Heart right ventricle (tissue), 16 donors: ENCODE data around the gene PITPNB. TPM values are rescaled to one million over a fixed set of nuclear protein-coding genes. Genes with fewer than 3 reads are reported as not detected.
A peak's percentile ranks its signal among the peaks of the same experiment; 100 is the strongest.

ENCODE experiments used
- ATAC-seq, 8 donors: fragments of 200-7000 bp; cut with Tn5 transposase; one replicate each; pipeline ENCODE4 v1.9.1; 2020; ENCODE audit warnings: mild to moderate bottlenecking in 8 of 8, moderate library complexity in 8 of 8, moderate number of reproducible peaks in 1 of 8
- DNase-seq, 2 donors: peaks; one replicate each; pipeline ENCODE4 v3.0.0-alpha.2; 2020
- H3K27ac ChIP-seq, 10 donors: fragments of 200-600 bp; sonication (generic) in 2 of 10; one replicate each; pipeline versions ENCODE4 v1.5.0 to v1.8.0; 2020 to 2022; ENCODE audit warnings: mild to moderate bottlenecking in 3 of 10
- H3K27me3 ChIP-seq, 7 donors: fragments of 200-600 bp; one replicate each; pipeline ENCODE4 v1.8.0; 2021 to 2022; ENCODE audit warnings: mild to moderate bottlenecking in 2 of 7
- H3K36me3 ChIP-seq, 9 donors: fragments of 200-600 bp; sonication (generic) in 1 of 9; one replicate each; pipeline versions ENCODE4 v1.5.0 to v1.8.0; 2020 to 2022; ENCODE audit warnings: mild to moderate bottlenecking in 2 of 9
- H3K4me1 ChIP-seq, 9 donors: fragments of 200-600 bp; sonication (generic) in 1 of 9; one replicate each; pipeline versions ENCODE4 v1.5.0 to v1.8.0; 2020 to 2022; ENCODE audit warnings: mild to moderate bottlenecking in 4 of 9
- H3K4me3 ChIP-seq, 10 donors: fragments of 200-600 bp; sonication (generic) in 2 of 10; one replicate each; pipeline versions ENCODE4 v1.5.0 to v1.8.0; 2020 to 2022; ENCODE audit warnings: mild to moderate bottlenecking in 7 of 10, moderate library complexity in 2 of 10
- H3K9me3 ChIP-seq, 11 donors: fragments of 200-600 bp in 10 of 11; sonication (generic) in 2 of 11; one replicate each; pipeline versions ENCODE4 v1.5.0 to v1.8.0; 2013 to 2022; ENCODE audit warnings: mild to moderate bottlenecking in 2 of 11, control low read depth in 1 of 11, moderate library complexity in 1 of 11
- WGBS, 2 donors: extraction: QIAGEN DNeasy Blood & Tissue Kit; methylation state at CpG; one replicate each; pipeline ENCODE4 v1.1.7; 2013; ENCODE audit warnings: inconsistent platforms in 1 of 2; 5-methylcytosine and 5-hydroxymethylcytosine counted together
- intact Hi-C, 10 donors: fragments of 100-400 bp; cut with DNase I; formaldehyde crosslinking; loops; one replicate each; pipeline versions ENCODE4 v1.11.1 to v1.14.2; 2022
- polyA plus RNA-seq, 2 donors: library from polyadenylated mRNA; stranded (reverse); fragments of 200-250 nt; gene quantifications; one replicate each; pipeline ENCODE4 v1.2.3, GENCODE V29; 2013
- total RNA-seq, 10 donors: library from RNA; stranded (reverse); fragmentation: NEBNext Ultra II Directional in 3 of 10; extraction: Animal tissue kit (Norgen Biotek cat#: 25700) in 3 of 10; gene quantifications; one replicate each; pipeline versions ENCODE4 v1.2.1 to v1.2.4, GENCODE V29; 2021 to 2023
- TF ChIP-seq, protein P1 (sequence below), 9 donors: fragments of 200-600 bp; sonication (generic) in 2 of 9; IDR thresholded peaks; one replicate each; pipeline versions ENCODE4 v1.5.0 to v1.8.0; 2021 to 2022; ENCODE audit warnings: antibody characterized with exemption in 9 of 9, mild to moderate bottlenecking in 5 of 9, moderate library complexity in 1 of 9
- donor health status: Arrhythmogenic right ventricular cardiomyopathy.
- donor health status: ischemic (EF 13 %, LVEDD 7.1; RV severe dilation, severe dysfunction).
- donor health status: healthy with polysubstance abuse.
- donor health status: DM: no; HTN: yes; CAD: no.
- donor health status: DM: no; HTN: no; CAD: no.
- donor health status: ischemic (EF 25% LVEDD 6.9; RV normal size, moderate dysfunction).
- donor health status: ischemic (EF 25% LVEDD 5.7; RV mildly dilated, moderate dysfunction).
- donor health status: healthy.
- donor health status: DM: yes; HTN: yes; CAD: no.
- donor health status: Ischemic cardiomyopathy.
- donor health status: ischemic (EF 35%, LVEDD 5.7; RV mildly dilated, moderate dysfunction).
- donor health status: nonischemic (EF 11% LVEDD 7.7; RV severe dilation, severe dysfunction).
- donor health status: DM: yes; HTN: yes; CAD: no.
- donor health status: PGD.
- donor health status: ischemic (EF 29% LVEDD 5.4; RV normal size, mild dysfunction).
- donor health status: nonischemic (EF 23%, LVEDD 6.1; RV moderate dilation, normal function).

Gene PITPNB
- total and polyA plus RNA-seq, 12 donors = 16.0 to 78.3 (median 58.1) TPM

DNA sequence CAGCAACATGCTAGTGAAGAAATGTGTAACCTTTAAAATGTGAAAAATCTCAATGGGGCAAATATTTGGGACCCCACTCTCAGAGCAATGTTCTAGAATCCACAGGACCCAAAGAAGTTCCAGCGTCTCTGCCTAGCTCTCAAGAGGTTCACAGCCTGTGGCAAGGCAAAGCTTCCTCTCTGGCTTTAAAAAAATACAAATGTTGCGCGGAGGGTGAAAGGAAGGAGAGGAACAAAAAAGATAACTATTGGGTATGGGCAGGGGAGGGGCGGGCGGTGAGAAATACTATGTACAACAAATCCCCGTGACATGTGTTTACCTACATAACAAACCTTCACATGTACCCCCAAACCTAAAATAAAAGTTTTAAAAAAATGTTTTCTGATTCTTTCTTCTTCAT, 53.6 kb downstream of the PITPNB start:
- ATAC-seq (no peak), DNase-seq (no peak)
- WGBS, 2 donors = 81 to 87% methylated on average over 6 of the region's 6 CpGs
- intact Hi-C loops = no loop called here
- H3K36me3 ChIP-seq = peaks cover 0 to 57% (median 0%) of the 10 kb centered on the region in 9 donors
- H3K9me3 ChIP-seq = no peaks in the 10 kb centered on the region
- H3K4me1 ChIP-seq = peaks cover 15 to 60% (median 45%) of the 10 kb centered on the region in 9 donors
- no peak overlapping the region for H3K4me3 ChIP-seq
- TF ChIP-seq, protein P1, sequence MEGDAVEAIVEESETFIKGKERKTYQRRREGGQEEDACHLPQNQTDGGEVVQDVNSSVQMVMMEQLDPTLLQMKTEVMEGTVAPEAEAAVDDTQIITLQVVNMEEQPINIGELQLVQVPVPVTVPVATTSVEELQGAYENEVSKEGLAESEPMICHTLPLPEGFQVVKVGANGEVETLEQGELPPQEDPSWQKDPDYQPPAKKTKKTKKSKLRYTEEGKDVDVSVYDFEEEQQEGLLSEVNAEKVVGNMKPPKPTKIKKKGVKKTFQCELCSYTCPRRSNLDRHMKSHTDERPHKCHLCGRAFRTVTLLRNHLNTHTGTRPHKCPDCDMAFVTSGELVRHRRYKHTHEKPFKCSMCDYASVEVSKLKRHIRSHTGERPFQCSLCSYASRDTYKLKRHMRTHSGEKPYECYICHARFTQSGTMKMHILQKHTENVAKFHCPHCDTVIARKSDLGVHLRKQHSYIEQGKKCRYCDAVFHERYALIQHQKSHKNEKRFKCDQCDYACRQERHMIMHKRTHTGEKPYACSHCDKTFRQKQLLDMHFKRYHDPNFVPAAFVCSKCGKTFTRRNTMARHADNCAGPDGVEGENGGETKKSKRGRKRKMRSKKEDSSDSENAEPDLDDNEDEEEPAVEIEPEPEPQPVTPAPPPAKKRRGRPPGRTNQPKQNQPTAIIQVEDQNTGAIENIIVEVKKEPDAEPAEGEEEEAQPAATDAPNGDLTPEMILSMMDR (IDR thresholded peaks at IDR 0.05) = no peak
- peak overlapping the region in 8 of 10 donors; percentile 5 to 79 (median 64) for H3K27ac ChIP-seq
- H3K27me3 ChIP-seq = no peaks in the 10 kb centered on the region

DNA sequence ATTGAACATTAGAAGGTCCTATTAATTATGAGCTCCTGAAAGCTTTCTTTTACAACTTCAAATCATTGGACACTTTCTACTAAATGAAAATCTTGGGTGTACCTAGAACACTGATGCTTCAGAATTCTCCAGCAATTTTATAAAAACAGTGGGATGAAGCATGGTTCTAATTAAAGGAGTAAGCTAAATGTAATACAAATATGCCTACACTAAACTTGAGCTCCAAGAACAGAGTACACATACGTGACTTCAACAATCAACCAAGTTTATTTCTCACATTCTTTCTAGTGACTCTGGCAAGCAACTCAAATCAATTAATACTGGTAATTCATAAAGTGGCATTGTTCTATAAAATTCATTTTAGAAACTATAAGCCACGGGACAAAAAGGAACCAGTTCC, 55.5 kb downstream of the PITPNB start:
- TF ChIP-seq, protein P1 (IDR thresholded peaks at IDR 0.05) = no peak
- 90% methylated on average over 2 of the region's 2 CpGs for WGBS, 2 donors
- DNase-seq (no peak), ATAC-seq (no peak)
- intact Hi-C loops = no loop called here
- Histone ChIP-seq H3K9me3 (no peaks in the 10 kb centered on the region), H3K27me3 (no peaks in the 10 kb centered on the region), H3K27ac (no peak overlapping the region), H3K4me1 (peaks cover 12 to 64% (median 47%) of the 10 kb centered on the region in 9 donors), H3K4me3 (no peak overlapping the region), H3K36me3 (peaks cover 0 to 60% (median 8%) of the 10 kb centered on the region in 9 donors)

DNA sequence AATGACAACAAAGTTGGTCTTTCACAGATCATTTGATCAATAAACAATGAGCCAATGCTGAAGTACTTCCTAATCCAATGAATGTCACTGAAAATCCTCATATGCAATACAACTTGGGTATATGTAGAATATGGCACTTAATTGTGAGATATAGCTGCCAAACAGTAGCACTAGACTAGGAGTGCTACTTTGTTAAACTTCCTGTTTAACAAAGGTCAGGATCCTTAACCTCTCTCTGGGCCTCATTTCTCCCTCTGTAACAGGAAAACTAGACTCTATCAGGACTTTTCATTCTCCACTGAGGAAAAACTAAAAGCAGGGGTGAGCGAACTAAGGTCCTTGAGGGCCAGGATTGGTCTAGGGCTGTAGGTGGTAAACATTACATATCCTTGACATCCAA, 56.1 kb downstream of the PITPNB start:
- DNase-seq (no peak), ATAC-seq (no peak)
- peak overlapping the region in 1 of 10 donors; percentile 23 for H3K27ac ChIP-seq
- peaks cover 0 to 65% (median 12%) of the 10 kb centered on the region in 9 donors for H3K36me3 ChIP-seq
- WGBS, 2 donors = 76 to 85% methylated on average over 1 of the region's 1 CpG
- intact Hi-C loops = no loop called here
- no peaks in the 10 kb centered on the region for H3K9me3 ChIP-seq
- TF ChIP-seq, protein P1 (IDR thresholded peaks at IDR 0.05) = no peak
- H3K27me3 ChIP-seq = no peaks in the 10 kb centered on the region
- peaks cover 7 to 60% (median 41%) of the 10 kb centered on the region in 9 donors for H3K4me1 ChIP-seq
- no peak overlapping the region for H3K4me3 ChIP-seq

DNA sequence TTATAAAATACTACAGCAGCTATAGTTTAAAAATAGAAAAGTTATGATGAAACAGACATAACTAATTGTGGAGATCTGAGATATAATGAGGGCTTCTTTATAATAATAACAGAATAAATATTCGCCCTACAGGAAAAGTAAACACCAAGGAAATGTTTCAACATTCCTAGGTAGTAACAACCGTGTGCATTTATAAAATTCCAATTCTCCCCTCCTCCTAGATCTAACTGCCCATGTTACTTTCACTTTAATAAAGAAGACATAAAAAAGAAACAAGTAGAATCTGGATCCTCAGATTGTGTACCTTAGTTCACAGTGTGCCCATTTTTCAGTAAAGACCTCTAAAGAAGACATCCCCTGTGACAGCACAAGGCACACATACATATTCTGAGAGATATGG, 59.7 kb downstream of the PITPNB start:
- H3K36me3 ChIP-seq = peaks cover 0 to 88% (median 36%) of the 10 kb centered on the region in 9 donors
- WGBS, 2 donors = 47 to 65% methylated on average over 2 of the region's 2 CpGs
- no peak for ATAC-seq

More for the DNA sequence above, 59.7 kb downstream of the PITPNB start:
- H3K9me3 ChIP-seq = no peaks in the 10 kb centered on the region
- TF ChIP-seq, protein P1 (IDR thresholded peaks at IDR 0.05) = no peak
- DNase-seq = no peak
- peak overlapping the region in 1 of 10 donors; percentile 10 for H3K27ac ChIP-seq
- no peaks in the 10 kb centered on the region for H3K27me3 ChIP-seq
- no peak overlapping the region for H3K4me3 ChIP-seq
- peaks cover 0 to 41% (median 11%) of the 10 kb centered on the region in 9 donors for H3K4me1 ChIP-seq
- intact Hi-C loops = no loop called here
